ENCODE results near the gene GIT1. TPM values are rescaled to one million over a fixed set of nuclear protein-coding genes. Genes with fewer than 3 reads are reported as not detected.

The GIT1 gene
- total RNA-seq, 1 donor from 2014 or later: 53.1 TPM

- Histone ChIP-seq H3K4me1 (peaks cover 76% of the 10 kb centered on the region), H3K27me3 (ENCODE audit: low read depth) (no peaks in the 10 kb centered on the region), H3K36me3 (peaks cover 10% of the 10 kb centered on the region), H3K9me3 (no peaks in the 10 kb centered on the region), H3K4me3 (peak overlapping the region; percentile 90), H3K27ac (peak overlapping the region; percentile 87)
- DNase-seq (peak; percentile 41), ATAC-seq (no peak)
- TF ChIP-seq CTCF (IDR thresholded peaks at IDR 0.05): no peak
- intact Hi-C loops (cut with DNase I): no loop called here
These were observed 2.6 kb downstream of the GIT1 start for GRCh38 chr17:29586676-29587469.

- H3K4me1 ChIP-seq: peaks cover 65% of the 10 kb centered on the region
- ATAC-seq (no peak), DNase-seq (peak; percentile 51)
- no peak for TF ChIP-seq CTCF (IDR thresholded peaks at IDR 0.05)
- H3K9me3 ChIP-seq: no peaks in the 10 kb centered on the region
- peak overlapping the region; percentile 87 for H3K27ac ChIP-seq
- intact Hi-C loops (cut with DNase I): no loop called here
- no peaks in the 10 kb centered on the region for H3K27me3 ChIP-seq (ENCODE audit: low read depth)
- H3K36me3 ChIP-seq: peaks cover 24% of the 10 kb centered on the region
- peak overlapping the region; percentile 90 for H3K4me3 ChIP-seq
These were observed 4.2 kb downstream of the GIT1 start for GRCh38 chr17:29585080-29585751.

- H3K9me3 ChIP-seq: no peaks in the 10 kb centered on the region
- peak overlapping the region; percentile 90 for H3K4me3 ChIP-seq
- intact Hi-C loops (cut with DNase I): no loop called here
- no peak for ATAC-seq
- peaks cover 61% of the 10 kb centered on the region for H3K4me1 ChIP-seq
- H3K27me3 ChIP-seq (ENCODE audit: low read depth): no peaks in the 10 kb centered on the region
- peak overlapping the region; percentile 87 for H3K27ac ChIP-seq
- peaks cover 29% of the 10 kb centered on the region for H3K36me3 ChIP-seq
- peak; percentile 48 for DNase-seq
- TF ChIP-seq CTCF (IDR thresholded peaks at IDR 0.05): no peak
These were observed 4.9 kb downstream of the GIT1 start for GRCh38 chr17:29584452-29585079.

- peak; percentile 46 for DNase-seq
- peak overlapping the region; percentile 87 for H3K27ac ChIP-seq
- intact Hi-C loops (cut with DNase I): no loop called here
These were observed 5.9 kb downstream of the GIT1 start for GRCh38 chr17:29583324-29584248.

More at GRCh38 chr17:29583324-29584248, 5.9 kb downstream of the GIT1 start:
- Histone ChIP-seq H3K27me3 (ENCODE audit: low read depth) (no peaks in the 10 kb centered on the region), H3K4me1 (peaks cover 59% of the 10 kb centered on the region), H3K9me3 (no peaks in the 10 kb centered on the region), H3K36me3 (peaks cover 39% of the 10 kb centered on the region), H3K4me3 (peak overlapping the region; percentile 17)
- no peak for ATAC-seq
- TF ChIP-seq CTCF (IDR thresholded peaks at IDR 0.05): no peak

Measured in lower lobe of right lung (tissue), 2 donors.